Measurements from ENCODE around the gene LTC4S.
A peak's percentile ranks its signal among the peaks of the same experiment; 100 is the strongest.
"Not testable (repeated sequence)": the region's sequence is repeated elsewhere in the genome, so short reads cannot be mapped to it uniquely, and the experiment has no call there.

The LTC4S gene

DNA sequence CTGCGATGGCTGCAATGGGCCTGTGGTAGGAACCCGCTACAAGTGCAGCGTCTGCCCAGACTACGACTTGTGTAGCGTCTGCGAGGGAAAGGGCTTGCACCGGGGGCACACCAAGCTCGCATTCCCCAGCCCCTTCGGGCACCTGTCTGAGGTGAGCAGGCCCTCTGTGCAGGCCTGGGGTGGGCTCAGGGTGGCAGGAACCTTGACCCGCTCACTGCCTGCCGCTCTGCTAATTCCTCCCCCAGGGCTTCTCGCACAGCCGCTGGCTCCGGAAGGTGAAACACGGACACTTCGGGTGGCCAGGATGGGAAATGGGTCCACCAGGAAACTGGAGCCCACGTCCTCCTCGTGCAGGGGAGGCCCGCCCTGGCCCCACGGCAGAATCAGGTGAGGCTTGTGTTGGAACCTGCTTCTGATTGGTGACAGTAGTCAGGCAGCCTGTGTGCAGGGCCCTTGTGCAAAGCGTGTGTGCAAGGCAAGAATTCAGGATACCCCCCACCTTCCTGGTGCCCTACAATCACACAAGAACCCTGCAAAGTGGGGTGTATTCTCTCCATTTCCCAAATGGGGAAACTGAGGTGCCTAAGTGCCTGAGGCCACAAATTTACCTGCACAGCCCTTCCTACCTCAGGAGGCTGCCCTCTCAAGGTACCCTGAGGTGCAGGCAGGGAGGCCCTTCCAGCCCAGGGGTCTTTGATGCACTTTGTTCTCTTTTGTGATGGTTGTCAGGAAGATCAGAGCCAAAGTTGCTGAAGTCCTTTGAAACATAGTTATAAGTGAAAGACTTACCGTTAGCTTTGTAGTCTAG, 30.4 kb downstream of the LTC4S start:
- no peaks in the 10 kb centered on the region for H3K9me3 Mint-ChIP-seq
- no peak overlapping the region for H3K4me3 Mint-ChIP-seq
- peaks cover 86% of the 10 kb centered on the region for H3K36me3 Mint-ChIP-seq (ENCODE audit: low read depth)
- H3K27me3 Mint-ChIP-seq, result no peaks in the 10 kb centered on the region
- peak overlapping the region; percentile 14 for H3K27ac Mint-ChIP-seq
- intact Hi-C loops (cut with micrococcal nuclease), result no loop called here
- peaks cover 86% of the 10 kb centered on the region for H3K4me1 Mint-ChIP-seq (ENCODE audit: low read depth)

DNA sequence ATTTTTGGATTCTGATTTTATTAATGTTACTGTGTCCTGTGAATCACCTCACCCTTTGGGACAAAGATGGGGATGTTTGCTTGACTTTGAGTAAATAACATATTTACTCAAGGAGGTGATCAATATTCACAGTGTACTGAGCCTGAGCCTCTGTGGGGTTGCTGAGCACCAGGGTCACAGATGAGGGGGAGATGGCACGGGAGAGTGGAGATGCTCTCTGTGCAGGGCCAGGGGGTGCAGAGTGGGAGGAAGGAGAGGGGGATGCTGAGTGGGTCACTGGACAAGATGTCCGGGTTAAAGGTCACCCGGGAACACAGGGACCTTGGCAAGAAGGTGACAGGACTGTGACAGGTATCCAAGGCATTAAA, 30.9 kb downstream of the LTC4S start:
- peaks cover 85% of the 10 kb centered on the region for H3K4me1 Mint-ChIP-seq (ENCODE audit: low read depth)
- intact Hi-C loops (cut with micrococcal nuclease), result no loop called here
- H3K27ac Mint-ChIP-seq, result peak overlapping the region; percentile 14
- peaks cover 92% of the 10 kb centered on the region for H3K36me3 Mint-ChIP-seq (ENCODE audit: low read depth)
- H3K9me3 Mint-ChIP-seq, result no peaks in the 10 kb centered on the region
- H3K27me3 Mint-ChIP-seq, result no peaks in the 10 kb centered on the region
- H3K4me3 Mint-ChIP-seq, result no peak overlapping the region

DNA sequence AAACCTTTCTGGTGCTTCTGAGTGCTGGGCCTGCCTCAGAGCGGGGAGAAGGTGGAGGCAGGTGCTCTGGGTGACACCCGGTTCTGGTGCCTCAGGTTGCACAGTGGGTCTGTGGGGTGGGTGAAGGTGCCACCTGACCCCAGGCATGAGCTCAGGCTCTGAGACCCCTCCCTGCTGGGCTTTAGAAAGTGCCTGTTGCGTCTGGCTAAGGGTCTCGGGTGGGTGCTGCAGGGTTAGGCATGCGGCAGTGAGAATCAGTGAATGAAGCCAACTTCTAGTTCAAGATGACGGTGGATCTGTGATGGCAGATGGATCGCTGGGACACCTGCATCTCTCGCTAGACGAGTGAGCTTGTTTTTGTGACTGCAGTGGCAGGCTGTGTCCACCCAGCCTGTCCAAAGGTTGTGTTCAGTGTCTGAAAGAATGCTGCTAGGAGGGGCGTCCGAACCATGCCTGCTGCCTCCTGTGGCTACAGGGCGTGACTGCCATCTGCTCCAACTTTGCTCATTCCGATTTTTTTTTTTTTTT, 31.9 kb downstream of the LTC4S start:
- H3K4me3 Mint-ChIP-seq, result no peak overlapping the region
- no peaks in the 10 kb centered on the region for H3K9me3 Mint-ChIP-seq
- intact Hi-C loops (cut with micrococcal nuclease), result no loop called here
- H3K27me3 Mint-ChIP-seq, result no peaks in the 10 kb centered on the region
- peak overlapping the region; percentile 72 for H3K27ac Mint-ChIP-seq
- H3K4me1 Mint-ChIP-seq (ENCODE audit: low read depth), result peaks cover 77% of the 10 kb centered on the region
- H3K36me3 Mint-ChIP-seq (ENCODE audit: low read depth), result peaks cover 97% of the 10 kb centered on the region

DNA sequence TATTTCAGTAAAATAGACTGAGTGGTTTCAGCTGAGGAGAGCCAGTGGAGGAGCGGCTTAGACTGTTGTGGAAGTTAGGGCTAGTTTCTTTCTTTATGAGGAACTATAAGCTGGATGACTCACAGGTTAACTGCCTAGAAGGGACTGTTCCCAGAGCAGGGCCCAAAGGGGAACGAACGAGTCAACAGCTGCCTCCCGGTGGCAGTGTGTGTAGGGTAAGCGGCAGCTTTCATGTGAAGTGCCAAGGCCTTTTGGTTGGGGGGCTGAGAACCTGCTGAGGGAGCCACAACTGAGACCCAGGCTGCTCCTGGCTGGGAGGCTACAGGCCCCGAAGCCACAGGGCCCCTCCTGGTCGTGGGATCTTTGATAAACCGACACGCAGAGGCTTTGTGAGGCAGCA, 33.9 kb downstream of the LTC4S start:
- Mint-ChIP-seq H3K4me1 (ENCODE audit: low read depth) (peaks cover 67% of the 10 kb centered on the region), H3K4me3 (peak overlapping the region; percentile 45), H3K27me3 (no peaks in the 10 kb centered on the region), H3K27ac (peak overlapping the region; percentile 72), H3K9me3 (no peaks in the 10 kb centered on the region), H3K36me3 (ENCODE audit: low read depth) (peaks cover 100% of the 10 kb centered on the region)
- intact Hi-C loops (cut with micrococcal nuclease), result no loop called here

DNA sequence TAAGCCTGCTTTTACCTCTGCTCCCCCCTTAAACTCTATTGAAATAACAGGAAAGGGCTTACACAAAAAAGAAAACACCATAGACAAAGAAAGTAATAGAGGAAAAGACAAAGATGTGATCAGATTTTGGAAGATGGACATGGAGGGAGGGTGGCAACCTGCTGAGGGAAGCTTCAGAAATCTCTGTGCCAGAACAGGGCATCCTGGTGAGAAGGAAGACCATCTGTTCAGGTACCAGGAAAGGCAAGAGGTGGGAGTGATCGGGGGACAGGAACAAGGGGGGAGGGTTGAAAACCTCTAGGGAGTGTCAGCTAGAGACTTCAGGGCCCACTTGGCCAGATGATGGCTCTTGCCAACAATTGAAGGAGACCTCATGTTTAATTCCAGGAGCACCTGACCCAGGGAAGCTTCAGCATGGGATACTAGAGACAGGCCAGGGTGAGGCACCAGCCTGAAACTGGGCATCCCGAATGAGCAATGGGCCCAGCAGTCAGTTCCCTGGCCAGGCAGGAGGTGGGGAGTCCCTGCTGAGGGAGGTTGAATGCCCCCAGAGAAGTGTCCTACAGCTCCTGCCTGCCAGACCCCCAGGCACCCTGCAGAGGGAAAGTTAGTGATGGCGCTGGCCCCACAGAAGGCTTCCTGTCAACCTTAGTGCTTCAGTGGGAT, 35.1 kb downstream of the LTC4S start:
- peaks cover 100% of the 10 kb centered on the region for H3K36me3 Mint-ChIP-seq (ENCODE audit: low read depth)
- H3K27me3 Mint-ChIP-seq, result no peaks in the 10 kb centered on the region
- peaks cover 64% of the 10 kb centered on the region for H3K4me1 Mint-ChIP-seq (ENCODE audit: low read depth)
- H3K9me3 Mint-ChIP-seq, result no peaks in the 10 kb centered on the region
- intact Hi-C loops (cut with micrococcal nuclease), result no loop called here
- no peak overlapping the region for H3K4me3 Mint-ChIP-seq
- no peak overlapping the region for H3K27ac Mint-ChIP-seq

DNA sequence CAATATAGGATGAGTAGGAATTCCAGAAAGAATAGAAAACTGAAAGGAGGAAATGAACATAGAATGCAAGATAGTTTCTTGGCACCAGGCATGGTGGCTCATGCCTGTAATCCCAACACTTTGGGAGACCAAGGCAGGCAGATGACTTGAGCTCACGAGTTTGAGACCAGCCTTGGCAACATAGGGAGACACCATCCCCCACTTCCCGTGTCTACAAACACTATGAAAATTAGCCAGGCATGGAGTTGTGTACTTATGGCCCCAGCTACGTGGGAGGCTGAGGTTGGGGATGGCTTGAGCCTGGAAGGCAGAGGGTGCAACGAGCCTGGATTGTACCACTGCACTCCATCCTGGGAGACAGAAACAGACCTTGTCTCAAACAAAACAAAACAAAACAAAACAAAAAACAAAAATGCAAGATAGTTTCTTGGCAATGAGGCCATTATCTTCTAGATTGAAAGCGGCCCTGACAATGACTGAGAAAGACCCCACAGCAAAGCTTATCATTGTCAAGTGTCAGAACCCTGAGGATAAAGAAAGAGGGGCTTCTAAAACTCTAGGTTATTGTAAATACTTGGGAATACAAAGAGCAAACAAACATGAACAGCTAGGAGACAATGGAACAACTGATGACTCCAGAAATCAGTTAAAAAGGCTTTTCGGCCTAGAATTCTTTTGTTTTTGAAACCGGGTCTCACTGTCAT, 36.1 kb downstream of the LTC4S start:
- no peaks in the 10 kb centered on the region for H3K9me3 Mint-ChIP-seq
- no peak overlapping the region for H3K4me3 Mint-ChIP-seq
- H3K36me3 Mint-ChIP-seq (ENCODE audit: low read depth), result peaks cover 97% of the 10 kb centered on the region
- peaks cover 54% of the 10 kb centered on the region for H3K4me1 Mint-ChIP-seq (ENCODE audit: low read depth)
- intact Hi-C loops (cut with micrococcal nuclease), result no loop called here
- no peaks in the 10 kb centered on the region for H3K27me3 Mint-ChIP-seq
- no peak overlapping the region for H3K27ac Mint-ChIP-seq

DNA sequence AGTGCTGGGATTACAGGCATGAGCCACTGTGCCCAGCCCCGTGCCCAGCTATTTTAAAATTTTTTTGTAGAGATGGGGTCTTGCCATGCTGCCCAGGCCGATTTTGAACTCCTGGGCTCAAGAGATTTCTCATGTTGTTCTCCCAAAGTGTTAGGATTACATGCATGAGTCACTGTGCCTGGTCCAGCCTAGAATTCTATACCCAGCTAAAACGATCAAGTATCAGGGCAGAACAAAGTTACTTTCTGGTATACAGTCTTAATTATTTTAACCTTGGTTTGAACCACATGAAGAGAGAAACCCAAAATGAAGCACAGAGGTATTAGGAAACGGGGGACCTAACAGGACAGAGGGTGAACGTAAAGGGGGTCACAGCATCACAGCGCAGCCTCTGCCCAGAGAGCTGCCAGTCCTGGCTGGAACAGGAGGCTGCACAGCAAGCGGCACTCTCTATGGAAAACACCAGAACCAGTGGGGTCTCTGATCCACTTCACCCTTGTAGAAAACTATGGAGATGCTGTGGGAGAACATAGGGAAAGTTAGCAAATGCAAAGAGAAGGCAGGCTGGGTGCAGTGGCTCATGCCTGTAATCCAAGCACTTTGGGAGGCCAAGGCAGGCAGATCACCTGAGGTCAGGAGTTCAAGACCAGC, 37.2 kb downstream of the LTC4S start:
- Mint-ChIP-seq H3K4me3 (no peak overlapping the region), H3K4me1 (ENCODE audit: low read depth) (peaks cover 43% of the 10 kb centered on the region), H3K27ac (no peak overlapping the region), H3K36me3 (ENCODE audit: low read depth) (peaks cover 97% of the 10 kb centered on the region), H3K9me3 (no peaks in the 10 kb centered on the region), H3K27me3 (no peaks in the 10 kb centered on the region)
- intact Hi-C loops (cut with micrococcal nuclease), result no loop called here

DNA sequence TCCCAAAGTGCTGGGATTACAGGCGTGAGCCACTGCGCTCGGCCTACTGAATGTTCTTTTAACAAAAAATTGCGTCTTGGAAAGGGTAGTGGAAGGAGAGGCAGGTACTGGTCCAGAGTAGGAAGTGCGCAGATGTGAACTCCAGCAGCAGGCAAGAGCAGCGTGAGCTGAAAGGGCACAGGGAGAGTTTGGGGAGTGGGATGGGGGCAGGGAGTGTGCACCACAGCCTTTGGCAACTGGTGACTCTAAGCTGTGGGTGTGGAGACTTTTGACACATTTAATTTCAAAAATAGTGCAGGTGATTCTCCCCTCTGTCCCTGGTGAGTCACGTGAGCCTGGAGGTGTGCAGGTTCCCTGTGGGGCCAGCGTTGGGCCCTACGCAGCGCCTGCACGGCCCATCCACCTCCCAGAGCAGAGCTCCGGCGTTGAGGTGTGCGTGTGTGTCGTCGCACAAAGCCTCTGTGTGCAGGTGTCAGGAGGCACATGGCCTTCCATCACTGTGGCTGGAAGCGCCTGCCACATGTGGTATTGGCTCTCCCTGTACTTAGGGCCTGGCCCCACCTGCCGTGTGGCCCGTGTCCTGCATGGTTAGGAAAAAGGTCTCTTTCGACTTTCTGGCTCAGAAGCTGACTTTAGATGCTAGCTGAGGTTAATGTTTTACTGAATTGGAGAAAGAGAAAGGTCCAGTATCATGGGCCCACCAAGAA, 38.4 kb downstream of the LTC4S start:
- Mint-ChIP-seq H3K36me3 (ENCODE audit: low read depth) (peaks cover 97% of the 10 kb centered on the region), H3K4me1 (ENCODE audit: low read depth) (peaks cover 31% of the 10 kb centered on the region)
- intact Hi-C loops (cut with micrococcal nuclease), result no loop called here

DNA sequence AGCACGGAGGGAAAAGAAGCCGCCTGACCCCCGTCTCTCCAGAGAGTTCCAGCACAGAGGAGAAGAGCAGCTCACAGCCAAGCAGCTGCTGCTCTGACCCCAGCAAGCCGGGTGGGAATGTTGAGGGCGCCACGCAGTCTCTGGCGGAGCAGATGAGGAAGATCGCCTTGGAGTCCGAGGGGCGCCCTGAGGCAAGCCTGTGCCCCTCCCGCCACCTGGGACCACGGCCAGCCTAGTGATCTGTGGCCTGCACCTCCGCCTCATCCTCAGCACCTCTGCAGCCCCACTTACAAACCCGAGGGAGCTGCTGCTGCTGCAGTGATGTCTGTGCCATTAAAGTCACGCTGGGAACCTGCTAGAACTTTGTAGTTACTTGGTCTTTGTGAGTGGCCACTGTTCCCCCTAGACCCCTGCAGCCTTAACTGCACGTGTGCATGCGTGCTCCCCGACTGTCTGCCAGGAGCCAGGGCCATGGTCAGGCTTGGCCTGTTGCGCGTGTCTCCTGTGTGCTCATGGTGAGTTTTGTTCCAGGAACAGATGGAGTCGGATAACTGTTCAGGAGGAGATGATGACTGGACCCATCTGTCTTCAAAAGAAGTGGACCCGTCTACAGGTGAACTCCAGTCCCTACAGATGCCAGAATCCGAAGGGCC, 39.4 kb downstream of the LTC4S start:
- no peak overlapping the region for H3K27ac Mint-ChIP-seq
- H3K27me3 Mint-ChIP-seq, result no peaks in the 10 kb centered on the region
- H3K9me3 Mint-ChIP-seq, result no peaks in the 10 kb centered on the region
- intact Hi-C loops (cut with micrococcal nuclease), result no loop called here
- peaks cover 22% of the 10 kb centered on the region for H3K4me1 Mint-ChIP-seq (ENCODE audit: low read depth)
- H3K4me3 Mint-ChIP-seq, result no peak overlapping the region
- H3K36me3 Mint-ChIP-seq (ENCODE audit: low read depth), result peaks cover 97% of the 10 kb centered on the region

More for the DNA sequence above, 38.4 kb downstream of the LTC4S start:
- H3K27ac Mint-ChIP-seq, result no peak overlapping the region
- H3K4me3 Mint-ChIP-seq, result no peak overlapping the region
- no peaks in the 10 kb centered on the region for H3K27me3 Mint-ChIP-seq
- H3K9me3 Mint-ChIP-seq, result no peaks in the 10 kb centered on the region

DNA sequence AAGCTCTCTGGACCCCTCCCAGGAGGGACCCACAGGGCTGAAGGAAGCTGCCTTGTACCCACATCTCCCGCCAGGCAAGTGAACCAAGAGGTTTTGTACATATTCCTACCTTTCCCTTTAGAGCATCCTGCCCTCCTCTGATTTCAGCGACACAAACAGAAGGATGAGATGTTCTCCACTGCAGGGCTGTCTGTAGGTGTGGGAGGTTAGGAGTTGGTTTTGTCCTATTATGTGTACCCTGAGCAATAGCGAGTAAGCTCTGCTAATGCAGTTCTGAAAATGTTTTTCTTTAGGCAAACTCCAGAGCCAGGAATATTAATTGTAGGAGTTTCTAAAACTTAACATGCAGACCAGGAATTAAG, 39.9 kb downstream of the LTC4S start:
- no peak overlapping the region for H3K4me3 Mint-ChIP-seq
- no peaks in the 10 kb centered on the region for H3K27me3 Mint-ChIP-seq
- H3K4me1 Mint-ChIP-seq (ENCODE audit: low read depth), result peaks cover 18% of the 10 kb centered on the region
- H3K27ac Mint-ChIP-seq, result no peak overlapping the region
- H3K9me3 Mint-ChIP-seq, result no peaks in the 10 kb centered on the region
- intact Hi-C loops (cut with micrococcal nuclease), result no loop called here
- peaks cover 97% of the 10 kb centered on the region for H3K36me3 Mint-ChIP-seq (ENCODE audit: low read depth)

DNA sequence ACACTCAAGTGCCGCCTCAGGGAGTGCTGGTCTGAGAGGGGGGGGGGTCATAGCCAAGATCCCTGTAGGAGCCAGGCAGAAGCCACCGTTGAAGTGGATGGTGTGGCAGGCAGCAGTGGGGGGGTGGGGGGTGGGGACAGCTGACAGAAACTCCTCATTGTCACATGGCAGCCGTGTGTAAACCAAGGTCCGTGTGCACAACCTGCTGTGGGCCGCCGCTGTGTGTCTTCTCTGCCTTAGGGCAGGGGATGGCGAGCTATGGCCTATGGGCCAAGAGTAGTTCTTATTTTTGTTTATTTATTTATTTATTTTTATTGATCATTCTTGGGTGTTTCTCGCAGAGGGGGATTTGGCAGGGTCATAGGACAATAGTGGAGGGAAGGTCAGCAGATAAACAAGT, 40.3 kb downstream of the LTC4S start:
- no peaks in the 10 kb centered on the region for H3K9me3 Mint-ChIP-seq
- intact Hi-C loops (cut with micrococcal nuclease), result no loop called here
- no peak overlapping the region for H3K4me3 Mint-ChIP-seq
- H3K27me3 Mint-ChIP-seq, result no peaks in the 10 kb centered on the region
- H3K4me1 Mint-ChIP-seq (ENCODE audit: low read depth), result peaks cover 14% of the 10 kb centered on the region
- no peak overlapping the region for H3K27ac Mint-ChIP-seq
- H3K36me3 Mint-ChIP-seq (ENCODE audit: low read depth), result peaks cover 96% of the 10 kb centered on the region

DNA sequence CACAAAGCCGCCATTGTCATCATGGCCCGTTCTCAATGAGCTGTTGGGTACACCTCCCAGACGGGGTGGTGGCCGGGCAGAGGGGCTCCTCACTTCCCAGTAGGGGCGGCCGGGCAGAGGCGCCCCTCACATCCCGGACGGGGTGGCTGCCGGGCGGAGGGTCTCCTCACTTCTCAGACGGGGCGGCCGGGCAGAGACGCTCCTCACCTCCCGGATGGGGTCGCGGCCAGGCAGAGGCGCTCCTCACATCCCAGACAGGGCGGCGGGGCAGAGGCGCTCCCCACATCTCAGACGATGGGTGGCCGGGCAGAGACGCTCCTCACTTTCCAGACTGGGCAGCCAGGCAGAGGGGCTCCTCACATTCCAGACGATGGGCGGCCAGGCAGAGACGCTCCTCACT, 41.1 kb downstream of the LTC4S start:
- H3K27me3 Mint-ChIP-seq; H3K9me3 Mint-ChIP-seq; H3K4me1 Mint-ChIP-seq (ENCODE audit: low read depth); intact Hi-C loops (cut with micrococcal nuclease); H3K4me3 Mint-ChIP-seq; H3K27ac Mint-ChIP-seq: not testable (repeated sequence)
- peaks cover 89% of the 10 kb centered on the region for H3K36me3 Mint-ChIP-seq (ENCODE audit: low read depth)

All from dendritic cell treated with granulocyte-macrophage colony-stimulating factor and Interleukin-4, amounts not matched to agents 40 ng/mL and 50 ng/mL, for 4 days (primary cell).